Activated naive CD4-positive, alpha-beta T cell (primary cell): ENCODE measurements around the gene PLXNA4.

Source experiments
- DNase-seq, 4 experiments: peaks; one replicate each; lab custom pipeline; 2025; lab: John Stamatoyannopoulos, UW

PLXNA4 gene

GRCh38 chr7:132263151-132263550 is 313.1 kb downstream of the PLXNA4 start:
- no peak for DNase-seq

GRCh38 chr7:132262160-132262470 is 314.2 kb downstream of the PLXNA4 start:
- DNase-seq = no peak

GRCh38 chr7:132261327-132262159 is 314.7 kb downstream of the PLXNA4 start:
- DNase-seq = no peak

- DNase-seq = no peak
Observed at GRCh38 chr7:132258231-132258630, 318.0 kb downstream of the PLXNA4 start.

GRCh38 chr7:132257253-132257652 is 319.0 kb downstream of the PLXNA4 start:
- DNase-seq = no peak

- DNase-seq = no peak
Observed at GRCh38 chr7:132256721-132257212, 319.5 kb downstream of the PLXNA4 start.

- no peak for DNase-seq
Observed at GRCh38 chr7:132255898-132256297, 320.4 kb downstream of the PLXNA4 start.

- no peak for DNase-seq
Observed at GRCh38 chr7:132255115-132255797, 321.0 kb downstream of the PLXNA4 start.

- DNase-seq = no peak
Observed at GRCh38 chr7:132254455-132254854, 321.8 kb downstream of the PLXNA4 start.

GRCh38 chr7:132252793-132253100 is 323.5 kb downstream of the PLXNA4 start:
- no peak for DNase-seq

GRCh38 chr7:132251327-132251659 is 325.0 kb downstream of the PLXNA4 start:
- no peak for DNase-seq

GRCh38 chr7:132250480-132251326 is 325.6 kb downstream of the PLXNA4 start:
- DNase-seq = no peak

- DNase-seq = no peak
Observed at GRCh38 chr7:132249256-132249971, 326.9 kb downstream of the PLXNA4 start.

GRCh38 chr7:132248841-132249240 is 327.4 kb downstream of the PLXNA4 start:
- DNase-seq = no peak

- no peak for DNase-seq
Observed at GRCh38 chr7:132247995-132248618, 328.2 kb downstream of the PLXNA4 start.

GRCh38 chr7:132246591-132246990 is 329.7 kb downstream of the PLXNA4 start:
- DNase-seq = no peak

- no peak for DNase-seq
Observed at GRCh38 chr7:132245539-132245938, 330.7 kb downstream of the PLXNA4 start.

GRCh38 chr7:132244903-132245480 is 331.3 kb downstream of the PLXNA4 start:
- no peak for DNase-seq

GRCh38 chr7:132243463-132243862 is 332.8 kb downstream of the PLXNA4 start:
- DNase-seq = no peak

- DNase-seq = no peak
Observed at GRCh38 chr7:132243051-132243450, 333.2 kb downstream of the PLXNA4 start.

- DNase-seq = no peak
Observed at GRCh38 chr7:132242192-132242812, 334.0 kb downstream of the PLXNA4 start.
